GM12873 (cell line): ENCODE measurements around the gene RNF151.

ENCODE experiments used
- TF ChIP-seq, protein P1 (sequence below): IDR thresholded peaks from 2 replicates; pipeline ENCODE4 v1.5.1; 2012; ENCODE audit warnings: low read depth, mild to moderate bottlenecking, moderate library complexity, low read length, control low read depth; ENCODE audit not compliant: insufficient read depth; ENCODE audit errors: missing control alignments

The RNF151 gene

DNA sequence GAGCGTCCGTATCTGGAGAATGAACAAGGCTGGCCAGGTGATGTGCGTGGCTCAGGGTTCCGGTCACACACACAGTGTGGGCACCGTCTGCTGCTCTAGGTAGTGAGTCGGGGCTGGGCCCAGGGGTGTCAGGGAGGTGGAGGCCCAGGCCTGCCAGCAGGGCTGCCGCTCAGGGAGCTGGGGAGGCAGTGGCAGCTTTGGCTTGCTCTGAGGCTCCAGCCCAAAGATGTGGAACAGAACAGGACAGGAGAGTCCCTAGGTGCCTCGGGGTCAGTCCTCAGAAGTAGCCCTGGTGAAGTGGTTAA, 9.5 kb downstream of the RNF151 start:
- TF ChIP-seq, protein P1, sequence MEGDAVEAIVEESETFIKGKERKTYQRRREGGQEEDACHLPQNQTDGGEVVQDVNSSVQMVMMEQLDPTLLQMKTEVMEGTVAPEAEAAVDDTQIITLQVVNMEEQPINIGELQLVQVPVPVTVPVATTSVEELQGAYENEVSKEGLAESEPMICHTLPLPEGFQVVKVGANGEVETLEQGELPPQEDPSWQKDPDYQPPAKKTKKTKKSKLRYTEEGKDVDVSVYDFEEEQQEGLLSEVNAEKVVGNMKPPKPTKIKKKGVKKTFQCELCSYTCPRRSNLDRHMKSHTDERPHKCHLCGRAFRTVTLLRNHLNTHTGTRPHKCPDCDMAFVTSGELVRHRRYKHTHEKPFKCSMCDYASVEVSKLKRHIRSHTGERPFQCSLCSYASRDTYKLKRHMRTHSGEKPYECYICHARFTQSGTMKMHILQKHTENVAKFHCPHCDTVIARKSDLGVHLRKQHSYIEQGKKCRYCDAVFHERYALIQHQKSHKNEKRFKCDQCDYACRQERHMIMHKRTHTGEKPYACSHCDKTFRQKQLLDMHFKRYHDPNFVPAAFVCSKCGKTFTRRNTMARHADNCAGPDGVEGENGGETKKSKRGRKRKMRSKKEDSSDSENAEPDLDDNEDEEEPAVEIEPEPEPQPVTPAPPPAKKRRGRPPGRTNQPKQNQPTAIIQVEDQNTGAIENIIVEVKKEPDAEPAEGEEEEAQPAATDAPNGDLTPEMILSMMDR, result no peak

- TF ChIP-seq, protein P1, result no peak
Observed at GRCh38 chr16:1976951-1977874, 10.6 kb downstream of the RNF151 start.

DNA sequence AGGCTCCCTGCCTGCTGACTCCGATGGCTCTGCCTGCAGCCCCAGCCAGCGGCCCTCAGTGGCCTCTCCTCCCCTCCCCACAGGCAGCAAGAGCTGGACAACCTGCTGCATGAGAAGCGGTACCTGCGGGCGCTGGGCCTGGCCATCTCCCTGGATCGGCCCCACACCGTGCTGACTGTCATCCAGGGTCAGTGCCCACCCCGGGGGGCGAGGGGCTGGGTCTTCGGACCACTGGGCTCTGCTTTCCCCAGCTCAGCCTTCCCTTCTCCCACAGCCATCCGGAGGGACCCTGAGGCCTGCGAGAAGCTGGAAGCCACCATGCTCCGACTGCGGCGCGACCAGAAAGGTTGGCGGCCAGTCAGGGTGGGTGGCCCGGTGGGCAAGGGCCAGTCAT, 11.2 kb downstream of the RNF151 start:
- TF ChIP-seq, protein P1, result no peak

- TF ChIP-seq, protein P1, result no peak
Observed at GRCh38 chr16:1978476-1979120, 11.9 kb downstream of the RNF151 start.

- TF ChIP-seq, protein P1, result no peak
Observed at GRCh38 chr16:1979271-1980029, 12.8 kb downstream of the RNF151 start.

DNA sequence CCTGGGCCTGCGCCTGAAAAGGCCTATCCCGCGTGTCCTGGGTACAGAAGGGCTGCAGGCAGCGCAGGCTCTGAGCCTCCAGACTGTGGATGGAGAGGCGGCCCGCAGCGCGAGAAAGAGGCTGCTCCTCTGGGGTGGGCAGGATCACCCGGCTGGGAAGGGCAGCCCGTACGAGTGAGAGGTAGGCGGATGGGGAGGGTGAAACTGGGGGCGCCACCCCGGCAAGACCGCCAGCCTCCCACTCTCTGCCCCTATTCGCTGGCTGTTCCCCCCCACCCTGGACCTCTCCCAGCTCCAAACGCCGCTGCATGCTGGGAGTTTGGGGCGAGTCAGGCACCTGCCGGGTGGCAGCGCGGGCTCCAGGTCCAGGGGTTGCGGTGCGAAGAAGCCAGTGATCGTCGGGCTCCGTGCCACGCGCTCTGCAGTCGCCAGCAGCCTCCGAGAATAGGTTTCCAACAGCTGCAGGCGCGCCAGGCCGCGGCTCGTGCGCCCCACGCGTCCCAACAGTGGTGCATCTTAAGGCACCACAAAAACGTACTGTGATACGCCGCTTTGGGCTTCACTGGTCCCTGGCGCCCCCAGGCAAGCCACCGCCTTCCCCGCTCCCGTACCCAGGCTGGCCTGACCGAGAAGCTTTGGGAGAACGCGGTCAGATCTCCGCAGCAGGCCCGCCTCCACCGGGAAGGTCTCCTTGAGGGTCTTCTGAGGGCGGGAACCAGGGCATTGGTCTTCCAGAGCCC, 13.5 kb downstream of the RNF151 start:
- TF ChIP-seq, protein P1, result no peak
